Liver (tissue), 9 donors: ENCODE measurements around the gene SMAD6. TPM values are rescaled to one million over a fixed set of nuclear protein-coding genes. Genes with fewer than 3 reads are reported as not detected.

Source experiments
- DNase-seq: peaks from one replicate; pipeline ENCODE4 v3.0.0-alpha.2; 2017; ENCODE audit warnings: low spot score
- H3K27ac ChIP-seq, 2 donors: one replicate each; pipeline ENCODE4 v1.7.0; 2013; ENCODE audit warnings: inconsistent platforms in 2 of 2, low read length in 2 of 2, control low read depth in 1 of 2, low read depth in 1 of 2, mild to moderate bottlenecking in 1 of 2
- H3K27me3 ChIP-seq, 4 donors: one replicate each; pipeline versions ENCODE4 v1.6.1 to v1.7.0; 2013; ENCODE audit warnings: low read length in 3 of 4, inconsistent platforms in 1 of 4, mild to moderate bottlenecking in 1 of 4, moderate library complexity in 1 of 4; ENCODE audit not compliant: control insufficient read depth in 4 of 4, insufficient read depth in 4 of 4
- H3K36me3 ChIP-seq, 4 donors: one replicate each; pipeline versions ENCODE4 v1.6.1 to v1.7.0; 2013; ENCODE audit warnings: low read length in 3 of 4, mild to moderate bottlenecking in 3 of 4, low read depth in 1 of 4, moderate library complexity in 1 of 4; ENCODE audit not compliant: control insufficient read depth in 4 of 4, insufficient read depth in 3 of 4
- H3K4me1 ChIP-seq, 4 donors: one replicate each; pipeline versions ENCODE4 v1.6.1 to v1.7.0; 2013; ENCODE audit warnings: low read length in 3 of 4, mild to moderate bottlenecking in 3 of 4, moderate library complexity in 1 of 4; ENCODE audit not compliant: control insufficient read depth in 4 of 4, insufficient read depth in 4 of 4
- H3K4me3 ChIP-seq, 3 donors: one replicate each; pipeline versions ENCODE4 v1.6.1 to v1.7.0; 2013; ENCODE audit warnings: low read length in 3 of 3, control low read depth in 1 of 3, low read depth in 1 of 3, mild to moderate bottlenecking in 1 of 3
- H3K9ac ChIP-seq, 2 donors: one replicate each; pipeline ENCODE4 v1.7.0; 2013; ENCODE audit warnings: low read length in 2 of 2, mild to moderate bottlenecking in 2 of 2, moderate library complexity in 2 of 2, control low read depth in 1 of 2, low read depth in 1 of 2
- H3K9me3 ChIP-seq, 4 donors: one replicate each; pipeline versions ENCODE4 v1.6.1 to v1.7.0; 2013; ENCODE audit warnings: low read length in 3 of 4; ENCODE audit not compliant: control insufficient read depth in 4 of 4
- EGR1 ChIP-seq, 2 donors: IDR thresholded peaks; 2 replicates each; pipeline ENCODE4 v1.6.1; 2016 to 2018; ENCODE audit warnings: antibody characterized with exemption in 2 of 2, low read depth in 2 of 2
- FOXA1 ChIP-seq: IDR thresholded peaks from 2 replicates; pipeline ENCODE4 v1.6.1; 2016; ENCODE audit warnings: antibody characterized with exemption
- FOXA2 ChIP-seq: IDR thresholded peaks from 2 replicates; pipeline ENCODE4 v1.6.1; 2016; ENCODE audit warnings: antibody characterized with exemption
- GABPA ChIP-seq, 2 donors: IDR thresholded peaks in 1 of 2; conservative IDR thresholded peaks in 1 of 2; 2 replicates each; pipeline ENCODE4 v1.6.1; 2016; ENCODE audit warnings: antibody characterized with exemption in 2 of 2, mild to moderate bottlenecking in 1 of 2, moderate library complexity in 1 of 2
- HNF4A ChIP-seq, 2 donors: conservative IDR thresholded peaks; 2 replicates each; pipeline ENCODE4 v1.6.1; 2016; ENCODE audit warnings: antibody characterized with exemption in 2 of 2, mild to moderate bottlenecking in 2 of 2
- HNF4G ChIP-seq: IDR thresholded peaks from 2 replicates; pipeline ENCODE4 v1.6.1; 2016; ENCODE audit warnings: antibody characterized with exemption
- JUND ChIP-seq, 2 donors: IDR thresholded peaks; 2 replicates each; pipeline ENCODE4 v1.6.1; 2016; ENCODE audit warnings: antibody characterized with exemption in 2 of 2
- NR2F2 ChIP-seq: IDR thresholded peaks from 2 replicates; pipeline ENCODE4 v1.6.1; 2016; ENCODE audit warnings: antibody characterized with exemption
- RAD21 ChIP-seq, 2 donors: IDR thresholded peaks; 2 replicates each; pipeline ENCODE4 v1.6.1; 2016; ENCODE audit warnings: antibody characterized with exemption in 2 of 2, mild to moderate bottlenecking in 2 of 2
- RXRA ChIP-seq, 2 donors: IDR thresholded peaks; 2 replicates each; pipeline ENCODE4 v1.6.1; 2017 to 2018; ENCODE audit warnings: antibody characterized with exemption in 2 of 2, mild to moderate bottlenecking in 1 of 2
- SP1 ChIP-seq: IDR thresholded peaks from 2 replicates; pipeline ENCODE4 v1.6.1; 2018; ENCODE audit warnings: antibody characterized with exemption, mild to moderate bottlenecking
- TAF1 ChIP-seq: conservative IDR thresholded peaks from 2 replicates; pipeline ENCODE4 v1.6.1; 2016; ENCODE audit warnings: antibody characterized with exemption, mild to moderate bottlenecking
- YY1 ChIP-seq: IDR thresholded peaks from 2 replicates; pipeline ENCODE4 v1.6.1; 2016; ENCODE audit warnings: antibody characterized with exemption, mild to moderate bottlenecking
- WGBS: extraction: QIAGEN DNeasy Blood & Tissue Kit; methylation state at CpG from one replicate; pipeline ENCODE4 v1.1.7; 2013; 5-methylcytosine and 5-hydroxymethylcytosine counted together
- polyA plus RNA-seq, 2 donors: library from polyadenylated mRNA; stranded (reverse) in 1 of 2; unstranded in 1 of 2; fragments of 200-250 nt in 1 of 2; fragments of >200 nt in 1 of 2; fragmentation: Nextera tagmentation in 1 of 2; extraction: Ambion mirVana in 1 of 2; gene quantifications; one replicate each; pipeline versions ENCODE4 v1.2.1 to v1.2.3, GENCODE V29; 2013 to 2015
- total RNA-seq, 2 donors: library from RNA; depleted of rRNA; stranded (reverse); fragments of >200 nt; gene quantifications; one replicate each; pipeline ENCODE4 v1.2.3, GENCODE V29; 2014
- TF ChIP-seq, protein P1 (sequence below): IDR thresholded peaks from 2 replicates; pipeline ENCODE4 v1.6.1; 2016; ENCODE audit warnings: antibody characterized with exemption
- TF ChIP-seq, protein P2 (sequence below): IDR thresholded peaks from 2 replicates; pipeline ENCODE4 v1.6.1; 2016; ENCODE audit warnings: antibody characterized with exemption
- TF ChIP-seq, protein P3 (sequence below): IDR thresholded peaks from 2 replicates; pipeline ENCODE4 v1.6.1; 2016; ENCODE audit warnings: antibody characterized with exemption
- TF ChIP-seq, protein P4 (sequence below): IDR thresholded peaks from 2 replicates; pipeline ENCODE4 v1.6.1; 2016; ENCODE audit warnings: antibody characterized with exemption, mild to moderate bottlenecking
- TF ChIP-seq, protein P5 (sequence below): fragments of 150-350 bp; IDR thresholded peaks from 2 replicates; pipeline ENCODE4 v1.5.1; 2017; ENCODE audit warnings: improper control_type of control experiment, low read depth, low read length; ENCODE audit not compliant: missing input control
- donor health status: healthy.
- donor health status: healthy.
- donor health status: healthy.
- donor health status: healthy.
- donor health status: healthy.

SMAD6 gene
- total and polyA plus RNA-seq, 4 donors = 1.2 to 15.1 (median 11.0) TPM

DNA sequence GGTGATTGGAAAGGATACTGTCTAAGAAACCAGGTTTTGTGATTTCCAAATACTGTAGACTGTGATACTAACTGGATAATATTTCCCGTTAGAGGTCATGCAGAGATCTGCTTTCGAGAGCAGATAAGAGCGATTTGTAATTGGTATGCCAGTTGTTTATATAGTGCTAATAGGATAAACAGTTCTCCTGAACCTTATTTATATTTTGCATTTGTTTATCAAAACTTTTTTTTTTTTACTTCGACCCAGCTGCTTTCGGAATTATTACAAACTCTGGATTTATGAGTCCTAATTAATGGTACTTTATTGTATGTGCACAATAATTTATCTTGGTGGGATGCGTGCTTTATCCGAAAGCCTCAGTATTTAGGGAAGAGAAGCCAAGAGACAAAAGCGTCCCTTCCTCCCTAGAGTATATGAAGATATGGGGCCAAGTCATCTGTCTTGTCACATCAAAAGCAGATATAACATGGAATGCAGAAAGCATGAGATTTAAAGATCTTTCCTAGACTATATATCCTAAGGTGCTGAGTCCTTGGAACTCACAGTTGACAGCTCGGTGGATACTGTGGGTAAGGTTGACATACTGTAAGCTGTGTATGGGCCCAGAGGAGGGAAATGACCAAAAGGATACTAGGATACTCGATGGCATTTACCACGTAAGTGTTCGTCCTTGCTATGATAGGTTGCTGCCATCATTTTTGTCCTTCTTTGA is 62.2 kb downstream of the SMAD6 start:
- DNase-seq = no peak
- TF ChIP-seq EGR1 (IDR thresholded peaks at IDR 0.05; ENCODE audit: low read depth in 2 of 2) (no peak), FOXA1 (no peak), SP1 (no peak), NR2F2 (no peak), JUND (IDR thresholded peaks at IDR 0.05) (no peak), RXRA (IDR thresholded peaks at IDR 0.05) (no peak), FOXA2 (no peak), HNF4G (no peak), GABPA (IDR thresholded peaks at IDR 0.05 in 1 of 2, conservative IDR thresholded peaks at IDR 0.05 in 1 of 2) (no peak), YY1 (no peak), TAF1 (no peak), HNF4A (conservative IDR thresholded peaks at IDR 0.05) (no peak)
- TF ChIP-seq, protein P1, sequence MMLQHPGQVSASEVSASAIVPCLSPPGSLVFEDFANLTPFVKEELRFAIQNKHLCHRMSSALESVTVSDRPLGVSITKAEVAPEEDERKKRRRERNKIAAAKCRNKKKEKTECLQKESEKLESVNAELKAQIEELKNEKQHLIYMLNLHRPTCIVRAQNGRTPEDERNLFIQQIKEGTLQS = no peak
- TF ChIP-seq, protein P2, sequence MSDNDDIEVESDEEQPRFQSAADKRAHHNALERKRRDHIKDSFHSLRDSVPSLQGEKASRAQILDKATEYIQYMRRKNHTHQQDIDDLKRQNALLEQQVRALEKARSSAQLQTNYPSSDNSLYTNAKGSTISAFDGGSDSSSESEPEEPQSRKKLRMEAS = no peak
- TF ChIP-seq, protein P3, sequence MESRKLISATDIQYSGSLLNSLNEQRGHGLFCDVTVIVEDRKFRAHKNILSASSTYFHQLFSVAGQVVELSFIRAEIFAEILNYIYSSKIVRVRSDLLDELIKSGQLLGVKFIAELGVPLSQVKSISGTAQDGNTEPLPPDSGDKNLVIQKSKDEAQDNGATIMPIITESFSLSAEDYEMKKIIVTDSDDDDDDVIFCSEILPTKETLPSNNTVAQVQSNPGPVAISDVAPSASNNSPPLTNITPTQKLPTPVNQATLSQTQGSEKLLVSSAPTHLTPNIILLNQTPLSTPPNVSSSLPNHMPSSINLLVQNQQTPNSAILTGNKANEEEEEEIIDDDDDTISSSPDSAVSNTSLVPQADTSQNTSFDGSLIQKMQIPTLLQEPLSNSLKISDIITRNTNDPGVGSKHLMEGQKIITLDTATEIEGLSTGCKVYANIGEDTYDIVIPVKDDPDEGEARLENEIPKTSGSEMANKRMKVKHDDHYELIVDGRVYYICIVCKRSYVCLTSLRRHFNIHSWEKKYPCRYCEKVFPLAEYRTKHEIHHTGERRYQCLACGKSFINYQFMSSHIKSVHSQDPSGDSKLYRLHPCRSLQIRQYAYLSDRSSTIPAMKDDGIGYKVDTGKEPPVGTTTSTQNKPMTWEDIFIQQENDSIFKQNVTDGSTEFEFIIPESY = no peak
- peaks cover 23 to 58% (median 43%) of the 10 kb centered on the region in 4 donors for H3K4me1 ChIP-seq
- no peaks in the 10 kb centered on the region for H3K27me3 ChIP-seq
- 66% methylated on average over 12 of the region's 12 CpGs for WGBS
- H3K9me3 ChIP-seq = no peaks in the 10 kb centered on the region
- H3K36me3 ChIP-seq = no peaks in the 10 kb centered on the region
- H3K4me3 ChIP-seq = no peak overlapping the region
- H3K27ac ChIP-seq = peak overlapping the region; percentile 53 to 81
- no peak overlapping the region for H3K9ac ChIP-seq

DNA sequence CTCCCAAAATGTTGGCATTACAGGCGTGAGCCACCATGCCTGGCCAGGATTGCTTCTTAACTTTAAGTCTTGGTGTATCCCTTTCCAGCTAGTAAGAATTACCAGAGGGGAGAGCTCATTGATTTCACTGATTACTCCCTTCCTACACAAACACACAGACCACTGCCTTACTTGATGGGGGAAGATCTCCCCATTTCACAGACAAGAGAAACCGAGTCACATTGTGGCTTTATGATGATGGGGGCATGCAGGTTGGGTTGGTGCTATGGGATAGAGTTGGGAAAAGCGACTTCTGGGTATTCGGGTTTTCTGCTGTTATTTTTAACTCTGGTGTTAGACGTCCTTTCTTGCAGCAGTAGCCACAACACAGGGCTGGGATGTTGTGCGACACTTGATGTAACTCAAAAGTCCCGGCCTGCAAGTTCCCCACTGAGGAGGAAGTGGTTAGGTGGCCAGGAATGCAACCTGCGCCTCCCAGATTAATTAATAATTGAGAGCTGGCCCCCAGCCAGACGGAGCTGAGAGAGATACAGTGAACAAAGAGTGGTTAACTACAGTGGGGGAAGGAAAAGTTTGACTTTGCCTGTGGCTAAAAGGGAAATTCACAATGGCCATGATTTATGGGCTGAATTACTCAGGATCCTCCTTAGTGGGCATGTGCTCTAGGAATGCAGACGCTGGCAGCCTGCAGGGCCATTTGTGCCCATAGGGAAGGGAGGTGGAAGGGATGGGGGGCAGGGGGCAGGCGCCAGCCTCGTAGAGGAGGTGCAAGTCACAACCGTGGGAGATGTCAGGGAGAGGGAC is 63.6 kb downstream of the SMAD6 start:
- Histone ChIP-seq H3K36me3 (no peaks in the 10 kb centered on the region), H3K27ac (peak overlapping the region in 1 of 2 donors; percentile 65), H3K4me1 (peaks cover 28 to 63% (median 46%) of the 10 kb centered on the region in 4 donors), H3K9ac (no peak overlapping the region), H3K4me3 (no peak overlapping the region), H3K27me3 (no peaks in the 10 kb centered on the region), H3K9me3 (no peaks in the 10 kb centered on the region)
- DNase-seq = no peak
- 33% methylated on average over 13 of the region's 13 CpGs for WGBS
- TF ChIP-seq, protein P3 = no peak
- TF ChIP-seq HNF4A (conservative IDR thresholded peaks at IDR 0.05) = peak; percentile 24 to 26
- TF ChIP-seq SP1 = peak; percentile 54
- TF ChIP-seq, protein P4, sequence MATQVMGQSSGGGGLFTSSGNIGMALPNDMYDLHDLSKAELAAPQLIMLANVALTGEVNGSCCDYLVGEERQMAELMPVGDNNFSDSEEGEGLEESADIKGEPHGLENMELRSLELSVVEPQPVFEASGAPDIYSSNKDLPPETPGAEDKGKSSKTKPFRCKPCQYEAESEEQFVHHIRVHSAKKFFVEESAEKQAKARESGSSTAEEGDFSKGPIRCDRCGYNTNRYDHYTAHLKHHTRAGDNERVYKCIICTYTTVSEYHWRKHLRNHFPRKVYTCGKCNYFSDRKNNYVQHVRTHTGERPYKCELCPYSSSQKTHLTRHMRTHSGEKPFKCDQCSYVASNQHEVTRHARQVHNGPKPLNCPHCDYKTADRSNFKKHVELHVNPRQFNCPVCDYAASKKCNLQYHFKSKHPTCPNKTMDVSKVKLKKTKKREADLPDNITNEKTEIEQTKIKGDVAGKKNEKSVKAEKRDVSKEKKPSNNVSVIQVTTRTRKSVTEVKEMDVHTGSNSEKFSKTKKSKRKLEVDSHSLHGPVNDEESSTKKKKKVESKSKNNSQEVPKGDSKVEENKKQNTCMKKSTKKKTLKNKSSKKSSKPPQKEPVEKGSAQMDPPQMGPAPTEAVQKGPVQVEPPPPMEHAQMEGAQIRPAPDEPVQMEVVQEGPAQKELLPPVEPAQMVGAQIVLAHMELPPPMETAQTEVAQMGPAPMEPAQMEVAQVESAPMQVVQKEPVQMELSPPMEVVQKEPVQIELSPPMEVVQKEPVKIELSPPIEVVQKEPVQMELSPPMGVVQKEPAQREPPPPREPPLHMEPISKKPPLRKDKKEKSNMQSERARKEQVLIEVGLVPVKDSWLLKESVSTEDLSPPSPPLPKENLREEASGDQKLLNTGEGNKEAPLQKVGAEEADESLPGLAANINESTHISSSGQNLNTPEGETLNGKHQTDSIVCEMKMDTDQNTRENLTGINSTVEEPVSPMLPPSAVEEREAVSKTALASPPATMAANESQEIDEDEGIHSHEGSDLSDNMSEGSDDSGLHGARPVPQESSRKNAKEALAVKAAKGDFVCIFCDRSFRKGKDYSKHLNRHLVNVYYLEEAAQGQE = no peak
- peak; percentile 9 to 25 for TF ChIP-seq RXRA (IDR thresholded peaks at IDR 0.05)
- no peak for TF ChIP-seq FOXA1
- TF ChIP-seq FOXA2 = no peak
- no peak for TF ChIP-seq EGR1 (IDR thresholded peaks at IDR 0.05; ENCODE audit: low read depth in 2 of 2)
- TF ChIP-seq, protein P2 = peak; percentile 17
- TF ChIP-seq NR2F2 = no peak
- TF ChIP-seq RAD21 (IDR thresholded peaks at IDR 0.05) = peak in 1 of 2 donors; percentile 38
- peak; percentile 47 for TF ChIP-seq YY1
- no peak for TF ChIP-seq TAF1
- TF ChIP-seq, protein P5, sequence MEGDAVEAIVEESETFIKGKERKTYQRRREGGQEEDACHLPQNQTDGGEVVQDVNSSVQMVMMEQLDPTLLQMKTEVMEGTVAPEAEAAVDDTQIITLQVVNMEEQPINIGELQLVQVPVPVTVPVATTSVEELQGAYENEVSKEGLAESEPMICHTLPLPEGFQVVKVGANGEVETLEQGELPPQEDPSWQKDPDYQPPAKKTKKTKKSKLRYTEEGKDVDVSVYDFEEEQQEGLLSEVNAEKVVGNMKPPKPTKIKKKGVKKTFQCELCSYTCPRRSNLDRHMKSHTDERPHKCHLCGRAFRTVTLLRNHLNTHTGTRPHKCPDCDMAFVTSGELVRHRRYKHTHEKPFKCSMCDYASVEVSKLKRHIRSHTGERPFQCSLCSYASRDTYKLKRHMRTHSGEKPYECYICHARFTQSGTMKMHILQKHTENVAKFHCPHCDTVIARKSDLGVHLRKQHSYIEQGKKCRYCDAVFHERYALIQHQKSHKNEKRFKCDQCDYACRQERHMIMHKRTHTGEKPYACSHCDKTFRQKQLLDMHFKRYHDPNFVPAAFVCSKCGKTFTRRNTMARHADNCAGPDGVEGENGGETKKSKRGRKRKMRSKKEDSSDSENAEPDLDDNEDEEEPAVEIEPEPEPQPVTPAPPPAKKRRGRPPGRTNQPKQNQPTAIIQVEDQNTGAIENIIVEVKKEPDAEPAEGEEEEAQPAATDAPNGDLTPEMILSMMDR = no peak
- TF ChIP-seq, protein P1 = no peak
- no peak for TF ChIP-seq JUND (IDR thresholded peaks at IDR 0.05)
